GM20000 (cell line): ENCODE data around the gene TMEM150C.
"Not testable (repeated sequence)": the region's sequence is repeated elsewhere in the genome, so short reads cannot be mapped to it uniquely, and the experiment has no call there.

Experiments
- DNase-seq: peaks from one replicate; pipeline ENCODE4 v3.0.0; 2012; ENCODE audit warnings: low spot score
- TF ChIP-seq, protein P1 (sequence below): IDR thresholded peaks from 2 replicates; pipeline ENCODE4 v1.5.1; 2012; ENCODE audit warnings: mild to moderate bottlenecking, control low read depth; ENCODE audit errors: extremely low read depth, missing control alignments

TMEM150C gene

DNA sequence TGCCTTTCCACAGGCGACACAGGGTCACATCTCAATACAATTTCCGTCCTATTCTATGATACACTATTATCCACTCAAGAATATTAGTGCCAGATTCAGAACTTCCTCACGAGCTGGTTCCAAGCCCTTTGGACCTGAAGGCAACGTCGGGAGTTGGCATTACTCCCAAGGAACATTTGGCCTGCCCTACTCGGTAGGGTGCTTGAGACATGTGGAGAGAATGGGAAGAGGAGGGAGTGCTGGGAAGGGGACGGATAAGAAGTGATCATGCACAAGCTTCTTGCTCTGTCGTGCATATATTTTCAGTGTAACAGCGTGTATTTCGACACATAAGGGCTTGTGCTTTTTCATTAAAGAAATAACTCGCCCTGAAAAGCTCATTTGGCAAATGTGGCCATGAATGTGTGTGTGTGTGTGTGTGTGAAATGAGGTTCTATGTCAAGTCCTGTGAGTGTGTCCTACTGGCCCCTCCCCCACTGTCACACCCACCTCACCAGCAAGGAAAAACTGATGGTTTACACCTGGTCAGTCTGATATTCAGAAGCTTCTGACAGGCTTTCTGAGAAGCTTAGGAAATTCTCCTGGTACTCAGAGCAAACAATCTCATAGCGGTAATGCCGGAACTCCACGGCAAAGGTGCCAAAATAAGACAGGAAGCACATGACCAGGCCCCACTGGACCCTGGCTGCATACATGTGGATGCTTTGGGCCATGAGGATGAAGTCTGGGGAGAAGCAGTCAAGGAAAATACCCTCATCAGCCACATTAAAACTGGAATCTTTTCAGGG is 76.6 kb downstream of the TMEM150C start:
- TF ChIP-seq, protein P1, sequence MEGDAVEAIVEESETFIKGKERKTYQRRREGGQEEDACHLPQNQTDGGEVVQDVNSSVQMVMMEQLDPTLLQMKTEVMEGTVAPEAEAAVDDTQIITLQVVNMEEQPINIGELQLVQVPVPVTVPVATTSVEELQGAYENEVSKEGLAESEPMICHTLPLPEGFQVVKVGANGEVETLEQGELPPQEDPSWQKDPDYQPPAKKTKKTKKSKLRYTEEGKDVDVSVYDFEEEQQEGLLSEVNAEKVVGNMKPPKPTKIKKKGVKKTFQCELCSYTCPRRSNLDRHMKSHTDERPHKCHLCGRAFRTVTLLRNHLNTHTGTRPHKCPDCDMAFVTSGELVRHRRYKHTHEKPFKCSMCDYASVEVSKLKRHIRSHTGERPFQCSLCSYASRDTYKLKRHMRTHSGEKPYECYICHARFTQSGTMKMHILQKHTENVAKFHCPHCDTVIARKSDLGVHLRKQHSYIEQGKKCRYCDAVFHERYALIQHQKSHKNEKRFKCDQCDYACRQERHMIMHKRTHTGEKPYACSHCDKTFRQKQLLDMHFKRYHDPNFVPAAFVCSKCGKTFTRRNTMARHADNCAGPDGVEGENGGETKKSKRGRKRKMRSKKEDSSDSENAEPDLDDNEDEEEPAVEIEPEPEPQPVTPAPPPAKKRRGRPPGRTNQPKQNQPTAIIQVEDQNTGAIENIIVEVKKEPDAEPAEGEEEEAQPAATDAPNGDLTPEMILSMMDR, result no peak
- DNase-seq, result no peak

DNA sequence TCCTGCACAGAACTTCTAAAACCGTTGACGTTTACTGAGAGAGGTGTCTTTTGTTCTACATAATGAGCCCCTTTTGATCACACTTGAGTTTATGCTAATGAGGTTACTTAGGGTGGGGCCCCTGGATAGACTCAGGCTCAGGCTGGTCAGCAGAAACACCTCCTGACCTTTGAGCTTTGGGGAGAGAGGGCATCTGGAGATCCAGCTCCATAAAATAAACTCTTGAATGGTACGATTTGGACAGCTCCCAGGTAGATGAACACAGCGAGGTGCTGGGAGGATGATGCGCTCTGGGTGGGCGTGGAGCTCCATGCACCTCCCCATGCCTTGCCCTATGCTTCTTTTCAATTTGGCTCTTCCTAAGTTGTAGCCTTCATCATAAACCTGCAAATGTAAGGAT is 79.4 kb downstream of the TMEM150C start:
- DNase-seq, result no peak
- TF ChIP-seq, protein P1, result no peak

DNA sequence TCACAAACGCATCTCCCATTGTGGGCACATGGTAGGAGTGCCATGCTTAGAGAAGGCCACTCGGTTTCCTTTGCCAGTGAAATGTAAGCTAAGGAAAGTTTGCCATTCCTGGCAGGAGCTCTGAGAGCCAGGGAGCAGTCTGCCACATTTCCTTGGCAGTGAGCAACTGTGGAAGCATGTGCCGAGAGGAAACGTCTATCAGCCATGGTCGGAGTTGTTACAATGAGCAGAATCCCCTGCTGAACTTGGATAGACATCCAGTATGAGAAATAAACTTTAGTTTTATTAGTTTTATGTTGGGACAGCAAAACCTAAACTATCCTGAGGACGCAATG is 80.3 kb downstream of the TMEM150C start:
- DNase-seq, result no peak
- TF ChIP-seq, protein P1, result no peak

DNA sequence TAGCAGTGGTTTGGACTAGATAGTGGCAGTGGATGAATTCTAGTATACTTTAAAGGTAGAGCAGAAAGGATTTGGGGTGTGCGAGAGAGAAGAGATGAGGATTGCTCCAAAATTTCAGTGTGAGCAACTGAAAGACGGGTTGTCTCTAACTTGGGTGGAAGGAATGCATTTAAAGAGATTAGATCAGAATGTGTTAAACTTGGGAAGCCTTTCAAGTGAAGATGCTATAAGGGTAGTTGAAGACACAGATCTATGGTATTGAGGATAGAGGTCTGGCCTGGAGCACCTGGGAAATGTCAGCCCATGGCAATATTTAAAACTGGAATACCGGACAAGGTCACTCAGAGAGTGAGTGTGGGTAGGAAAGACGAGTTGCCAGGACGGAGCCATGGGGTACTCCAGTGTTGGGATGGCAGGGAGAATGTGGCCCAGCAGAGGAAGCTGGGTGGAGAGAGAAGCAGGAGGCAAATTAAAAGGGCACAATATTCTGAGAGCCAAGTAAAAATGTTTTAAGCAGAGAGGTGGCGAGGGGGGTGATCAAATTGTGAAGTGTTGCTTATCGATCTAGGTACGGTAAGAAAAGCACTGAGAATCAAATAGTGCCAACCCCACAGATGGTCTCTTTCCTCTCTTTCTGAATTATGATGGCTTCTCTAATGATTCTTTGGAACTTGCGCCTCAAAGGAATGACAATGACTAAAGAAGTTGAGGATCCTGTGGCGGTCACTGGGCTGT is 80.8 kb downstream of the TMEM150C start:
- TF ChIP-seq, protein P1, result no peak
- no peak for DNase-seq

DNA sequence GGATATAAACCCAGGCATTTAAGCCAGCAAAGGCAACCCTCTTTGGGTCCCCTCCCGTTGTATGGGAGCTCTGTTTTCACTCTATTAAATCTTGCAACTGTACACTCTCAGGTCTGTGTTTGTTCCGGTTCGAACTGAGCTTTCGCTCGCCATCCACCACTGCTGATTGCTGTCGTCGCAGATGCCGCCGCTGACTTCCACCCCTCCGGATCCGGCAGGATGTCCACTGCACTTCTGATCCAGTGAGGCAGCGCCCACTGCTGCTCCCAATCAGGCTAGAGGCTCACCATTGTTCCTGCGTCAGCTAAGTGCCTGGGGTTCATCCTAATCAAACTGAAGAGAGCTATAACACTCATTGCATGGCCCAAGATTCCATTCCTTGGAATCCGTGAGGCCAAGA is 82.2 kb downstream of the TMEM150C start:
- TF ChIP-seq, protein P1, result no peak
- DNase-seq, result no peak

DNA sequence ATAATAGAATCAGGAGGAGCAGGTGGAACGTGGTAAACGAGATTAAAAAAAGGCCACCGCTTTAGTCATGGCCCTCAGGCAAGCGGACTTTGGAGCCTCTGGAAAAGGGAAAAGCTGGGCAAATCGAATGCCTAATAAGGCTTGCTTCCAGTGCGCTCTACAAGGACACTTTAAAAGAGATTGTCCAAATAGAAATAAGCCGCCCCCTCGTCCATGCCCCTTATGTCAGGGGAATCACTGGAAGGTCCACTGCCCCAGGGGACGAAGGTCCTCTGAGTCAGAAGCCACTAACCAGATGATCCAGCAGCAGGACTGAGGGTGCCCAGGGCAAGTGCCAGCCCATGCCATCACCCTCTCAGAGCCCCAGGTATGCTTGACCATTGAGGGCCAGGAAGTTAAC is 84.3 kb downstream of the TMEM150C start:
- DNase-seq, result not testable (repeated sequence)

DNA sequence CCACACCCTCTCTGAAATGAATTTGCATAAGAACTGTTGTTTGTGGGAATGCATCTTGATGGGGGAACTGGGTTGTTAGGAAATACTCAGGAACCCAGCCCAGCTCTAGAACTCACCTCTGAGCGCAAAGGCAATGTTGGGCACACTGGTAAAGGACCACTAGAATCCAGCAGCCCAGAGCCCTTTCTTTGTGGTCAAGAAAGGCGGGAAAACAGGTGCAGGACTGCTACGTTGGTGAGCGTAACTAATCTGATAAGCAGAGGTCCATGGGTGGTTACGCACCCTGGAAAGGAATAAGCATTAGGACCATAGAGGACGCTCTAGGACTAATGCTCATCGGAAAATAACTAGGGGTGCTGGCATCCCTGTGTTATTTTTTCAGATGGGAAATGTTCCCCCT is 85.9 kb downstream of the TMEM150C start:
- DNase-seq, result not testable (repeated sequence)

DNA sequence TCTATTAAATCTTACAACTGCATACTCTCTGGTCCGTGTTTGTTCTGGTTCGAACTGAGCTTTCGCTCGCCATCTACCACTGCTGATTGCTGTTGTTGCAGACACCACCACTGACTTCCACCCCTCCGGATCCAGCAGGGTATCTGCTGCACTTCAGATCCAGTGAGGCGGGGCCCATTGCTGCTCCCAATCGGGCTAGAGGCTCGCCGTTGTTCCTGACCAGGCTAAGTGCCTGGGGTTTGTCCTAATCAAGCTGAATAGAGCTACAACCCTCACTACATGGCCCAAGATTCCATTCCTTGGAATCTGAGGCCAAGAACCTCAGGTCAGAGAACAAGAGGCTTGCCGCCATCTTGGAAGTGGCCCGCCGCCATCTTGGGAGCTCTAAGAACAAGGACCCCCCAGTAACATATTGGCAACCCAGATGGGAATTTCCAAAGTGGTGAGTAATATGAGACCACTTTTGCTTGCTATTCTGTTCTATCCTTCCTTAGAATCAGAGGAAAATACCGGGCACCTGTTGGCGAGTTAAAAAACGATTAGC is 88.1 kb downstream of the TMEM150C start:
- no peak for DNase-seq
- TF ChIP-seq, protein P1, result no peak

DNA sequence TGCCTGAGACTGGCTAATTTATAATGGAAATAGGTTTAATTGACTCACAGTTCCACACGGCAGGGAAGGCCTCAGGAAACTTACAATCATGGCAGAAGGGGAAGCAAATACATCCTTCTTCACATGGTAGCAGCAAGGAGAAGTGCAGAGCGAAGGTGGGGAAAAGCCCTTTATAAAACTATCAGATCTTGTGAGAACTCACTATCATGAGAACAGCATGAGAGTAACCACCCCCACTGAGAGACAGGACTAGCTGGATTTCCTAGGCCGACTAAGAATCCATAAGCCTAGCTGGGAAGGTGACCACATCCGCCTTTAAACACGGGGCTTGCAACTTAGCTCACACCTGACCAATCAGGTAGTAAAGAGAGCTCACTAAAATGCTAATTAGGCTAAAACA is 88.7 kb downstream of the TMEM150C start:
- not testable (repeated sequence) for DNase-seq
